ENCODE results near the gene MNAT1.
A peak's percentile ranks its signal among the peaks of the same experiment; 100 is the strongest.

MNAT1 gene

GRCh38 chr14:60800409-60800808, 65.8 kb downstream of the MNAT1 start:
- TF ChIP-seq CTCF (IDR thresholded peaks at IDR 0.05): no peak
- no peak overlapping the region for H3K4me3 Mint-ChIP-seq
- H3K27ac Mint-ChIP-seq: no peak overlapping the region
- DNase-seq: no peak
- H3K36me3 Mint-ChIP-seq (ENCODE audit: low read depth): peaks cover 76% of the 10 kb centered on the region
- H3K4me1 Mint-ChIP-seq: no peaks in the 10 kb centered on the region
- peaks cover 7% of the 10 kb centered on the region for H3K9me3 Mint-ChIP-seq
- no peaks in the 10 kb centered on the region for H3K27me3 Mint-ChIP-seq (ENCODE audit: low read depth, poor library complexity)

GRCh38 chr14:60803871-60804270, 69.3 kb downstream of the MNAT1 start:
- Mint-ChIP-seq H3K9me3 (peaks cover 12% of the 10 kb centered on the region), H3K4me1 (peaks cover 18% of the 10 kb centered on the region), H3K36me3 (ENCODE audit: low read depth) (peaks cover 78% of the 10 kb centered on the region), H3K27ac (no peak overlapping the region), H3K4me3 (no peak overlapping the region), H3K27me3 (ENCODE audit: low read depth, poor library complexity) (no peaks in the 10 kb centered on the region)
- no peak for DNase-seq
- TF ChIP-seq CTCF (IDR thresholded peaks at IDR 0.05): no peak

DNA sequence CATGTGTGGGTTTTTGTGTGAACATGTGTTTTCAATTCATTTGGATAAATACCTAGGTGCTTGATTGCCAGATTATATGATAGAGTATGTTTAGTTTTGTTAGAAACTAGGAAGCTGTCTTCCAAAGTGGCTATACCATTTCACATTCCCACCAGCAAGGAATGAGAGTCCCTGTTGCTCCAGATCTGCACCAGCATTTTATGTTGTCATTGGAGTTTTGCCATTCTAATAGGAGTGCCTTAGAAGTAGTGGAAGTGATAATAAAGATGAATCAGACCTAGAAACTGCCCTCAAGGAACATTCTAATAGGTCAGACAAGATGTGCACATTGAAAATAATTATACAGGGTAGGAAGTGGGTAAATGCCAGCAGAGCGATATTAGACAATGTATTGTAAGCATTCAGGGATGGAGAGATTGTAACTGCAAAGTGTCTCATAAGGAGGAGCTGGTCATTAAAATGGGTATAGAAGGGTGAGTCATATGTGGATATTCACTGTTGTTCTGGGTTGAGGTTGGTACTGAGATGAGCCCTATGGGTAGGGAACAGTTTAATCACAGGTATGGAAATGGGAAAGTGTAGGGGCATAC, 71.4 kb downstream of the MNAT1 start:
- no peak for DNase-seq
- H3K4me1 Mint-ChIP-seq: peaks cover 18% of the 10 kb centered on the region
- H3K27ac Mint-ChIP-seq: no peak overlapping the region
- H3K36me3 Mint-ChIP-seq (ENCODE audit: low read depth): peaks cover 78% of the 10 kb centered on the region
- no peak overlapping the region for H3K4me3 Mint-ChIP-seq
- no peak for TF ChIP-seq CTCF (IDR thresholded peaks at IDR 0.05)
- no peaks in the 10 kb centered on the region for H3K27me3 Mint-ChIP-seq (ENCODE audit: low read depth, poor library complexity)
- peaks cover 12% of the 10 kb centered on the region for H3K9me3 Mint-ChIP-seq

- no peak for DNase-seq
- peaks cover 77% of the 10 kb centered on the region for H3K36me3 Mint-ChIP-seq (ENCODE audit: low read depth)
- no peaks in the 10 kb centered on the region for H3K27me3 Mint-ChIP-seq (ENCODE audit: low read depth, poor library complexity)
- TF ChIP-seq CTCF (IDR thresholded peaks at IDR 0.05): no peak
- peaks cover 12% of the 10 kb centered on the region for H3K9me3 Mint-ChIP-seq
- H3K4me3 Mint-ChIP-seq: peak overlapping the region; percentile 1
- peaks cover 18% of the 10 kb centered on the region for H3K4me1 Mint-ChIP-seq
- peak overlapping the region; percentile 69 for H3K27ac Mint-ChIP-seq
These were observed 72.7 kb downstream of the MNAT1 start for GRCh38 chr14:60807247-60807646.

GRCh38 chr14:60807971-60808370, 73.4 kb downstream of the MNAT1 start:
- peaks cover 8% of the 10 kb centered on the region for H3K9me3 Mint-ChIP-seq

More at GRCh38 chr14:60807971-60808370, 73.4 kb downstream of the MNAT1 start:
- Mint-ChIP-seq H3K36me3 (ENCODE audit: low read depth) (peaks cover 79% of the 10 kb centered on the region), H3K4me1 (peaks cover 18% of the 10 kb centered on the region), H3K4me3 (no peak overlapping the region), H3K27ac (no peak overlapping the region), H3K27me3 (ENCODE audit: low read depth, poor library complexity) (no peaks in the 10 kb centered on the region)
- no peak for TF ChIP-seq CTCF (IDR thresholded peaks at IDR 0.05)
- no peak for DNase-seq
